ENCODE measurements around the gene SLC26A11. TPM values are rescaled to one million over a fixed set of nuclear protein-coding genes. Genes with fewer than 3 reads are reported as not detected.

SLC26A11 gene
- total and polyA plus RNA-seq, 2 of the 13 experiments (the other 11 are each of a cell fraction or from before 2014, with no cell fraction given) = 8.7 to 13.2 TPM

DNA sequence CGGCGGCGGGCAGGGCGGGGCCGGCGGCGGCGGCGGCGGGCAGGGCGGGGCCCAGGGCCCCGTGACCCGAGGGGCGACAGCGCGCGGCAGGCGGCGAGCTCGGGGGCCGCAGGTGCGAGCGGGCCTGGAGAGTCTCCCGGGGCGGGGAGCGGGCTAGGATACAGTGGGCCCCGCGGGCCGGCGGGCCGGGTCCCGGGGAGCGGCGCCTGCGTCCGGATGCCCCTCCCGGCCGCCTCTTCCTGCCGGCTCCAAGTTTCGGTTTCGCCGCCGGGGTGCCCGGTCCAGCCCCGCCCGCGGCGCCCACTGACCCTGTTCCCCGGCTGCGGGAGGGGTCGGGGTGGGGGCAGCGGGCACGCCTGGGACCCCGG, 40.5 kb downstream of the SLC26A11 start, which contains the start of gene RNF213 (continued):
- TF ChIP-seq, protein P1, sequence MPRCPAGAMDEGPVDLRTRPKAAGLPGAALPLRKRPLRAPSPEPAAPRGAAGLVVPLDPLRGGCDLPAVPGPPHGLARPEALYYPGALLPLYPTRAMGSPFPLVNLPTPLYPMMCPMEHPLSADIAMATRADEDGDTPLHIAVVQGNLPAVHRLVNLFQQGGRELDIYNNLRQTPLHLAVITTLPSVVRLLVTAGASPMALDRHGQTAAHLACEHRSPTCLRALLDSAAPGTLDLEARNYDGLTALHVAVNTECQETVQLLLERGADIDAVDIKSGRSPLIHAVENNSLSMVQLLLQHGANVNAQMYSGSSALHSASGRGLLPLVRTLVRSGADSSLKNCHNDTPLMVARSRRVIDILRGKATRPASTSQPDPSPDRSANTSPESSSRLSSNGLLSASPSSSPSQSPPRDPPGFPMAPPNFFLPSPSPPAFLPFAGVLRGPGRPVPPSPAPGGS (CRISPR knock-in tag; IDR thresholded peaks at IDR 0.05) = no peak; the same call in 1 of the 2 replicates
- TF ChIP-seq PLRG1 (conservative IDR thresholded peaks at IDR 0.05) = no peak
- TF ChIP-seq SP5 (CRISPR knock-in tag; IDR thresholded peaks at IDR 0.05; ENCODE audit: borderline replicate concordance, low read depth) = no peak
- no peak for TF ChIP-seq TCF12 (IDR thresholded peaks at IDR 0.05)
- 0 out of 2 replicates have a peak, but pooled peaks have one; percentile 26 for TF ChIP-seq TCF12 (CRISPR knock-in tag; IDR thresholded peaks at IDR 0.05)
- no peak for TF ChIP-seq PHF20 (CRISPR knock-in tag; IDR thresholded peaks at IDR 0.05)
- no peak for TF ChIP-seq ZZZ3 (CRISPR knock-in tag; IDR thresholded peaks at IDR 0.05; ENCODE audit: borderline replicate concordance)
- TF ChIP-seq ZSCAN22 (CRISPR knock-in tag; IDR thresholded peaks at IDR 0.05) = no peak
- TF ChIP-seq POLR2G (IDR thresholded peaks at IDR 0.05; ENCODE audit: low read depth, low read length) = peak; percentile 13; the same call in 1 of the 2 replicates
- no peak for TF ChIP-seq HCFC1 (IDR thresholded peaks at IDR 0.05; ENCODE audit: low read depth, low read length)
- TF ChIP-seq SKI (IDR thresholded peaks at IDR 0.05; ENCODE audit: partially characterized antibody) = peak; percentile 39
- TF ChIP-seq, protein P2, sequence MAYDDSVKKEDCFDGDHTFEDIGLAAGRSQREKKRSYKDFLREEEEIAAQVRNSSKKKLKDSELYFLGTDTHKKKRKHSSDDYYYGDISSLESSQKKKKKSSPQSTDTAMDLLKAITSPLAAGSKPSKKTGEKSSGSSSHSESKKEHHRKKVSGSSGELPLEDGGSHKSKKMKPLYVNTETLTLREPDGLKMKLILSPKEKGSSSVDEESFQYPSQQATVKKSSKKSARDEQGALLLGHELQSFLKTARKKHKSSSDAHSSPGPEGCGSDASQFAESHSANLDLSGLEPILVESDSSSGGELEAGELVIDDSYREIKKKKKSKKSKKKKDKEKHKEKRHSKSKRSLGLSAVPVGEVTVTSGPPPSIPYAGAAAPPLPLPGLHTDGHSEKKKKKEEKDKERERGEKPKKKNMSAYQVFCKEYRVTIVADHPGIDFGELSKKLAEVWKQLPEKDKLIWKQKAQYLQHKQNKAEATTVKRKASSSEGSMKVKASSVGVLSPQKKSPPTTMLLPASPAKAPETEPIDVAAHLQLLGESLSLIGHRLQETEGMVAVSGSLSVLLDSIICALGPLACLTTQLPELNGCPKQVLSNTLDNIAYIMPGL (CRISPR knock-in tag; IDR thresholded peaks at IDR 0.05; ENCODE audit: borderline replicate concordance in 1 of 2, low read depth in 1 of 2) = no peak; a peak in 1 of 4 replicates
- no peak for TF ChIP-seq SP2 (CRISPR knock-in tag; IDR thresholded peaks at IDR 0.05)
- TF ChIP-seq THYN1 (CRISPR knock-in tag; IDR thresholded peaks at IDR 0.05; ENCODE audit: borderline replicate concordance, low read depth) = no peak
- no peak for TF ChIP-seq ZNF605 (CRISPR knock-in tag; IDR thresholded peaks at IDR 0.05)
- no peak for TF ChIP-seq PAX8 (CRISPR knock-in tag; IDR thresholded peaks at IDR 0.05; ENCODE audit: borderline replicate concordance)
- TF ChIP-seq PCBP1 (IDR thresholded peaks at IDR 0.05; ENCODE audit: borderline replicate concordance, low read depth, low read length) = no peak
- no peak for TF ChIP-seq ONECUT2 (CRISPR knock-in tag; IDR thresholded peaks at IDR 0.05)
- TF ChIP-seq, protein P3, sequence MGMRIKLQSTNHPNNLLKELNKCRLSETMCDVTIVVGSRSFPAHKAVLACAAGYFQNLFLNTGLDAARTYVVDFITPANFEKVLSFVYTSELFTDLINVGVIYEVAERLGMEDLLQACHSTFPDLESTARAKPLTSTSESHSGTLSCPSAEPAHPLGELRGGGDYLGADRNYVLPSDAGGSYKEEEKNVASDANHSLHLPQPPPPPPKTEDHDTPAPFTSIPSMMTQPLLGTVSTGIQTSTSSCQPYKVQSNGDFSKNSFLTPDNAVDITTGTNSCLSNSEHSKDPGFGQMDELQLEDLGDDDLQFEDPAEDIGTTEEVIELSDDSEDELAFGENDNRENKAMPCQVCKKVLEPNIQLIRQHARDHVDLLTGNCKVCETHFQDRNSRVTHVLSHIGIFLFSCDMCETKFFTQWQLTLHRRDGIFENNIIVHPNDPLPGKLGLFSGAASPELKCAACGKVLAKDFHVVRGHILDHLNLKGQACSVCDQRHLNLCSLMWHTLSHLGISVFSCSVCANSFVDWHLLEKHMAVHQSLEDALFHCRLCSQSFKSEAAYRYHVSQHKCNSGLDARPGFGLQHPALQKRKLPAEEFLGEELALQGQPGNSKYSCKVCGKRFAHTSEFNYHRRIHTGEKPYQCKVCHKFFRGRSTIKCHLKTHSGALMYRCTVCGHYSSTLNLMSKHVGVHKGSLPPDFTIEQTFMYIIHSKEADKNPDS (CRISPR knock-in tag; IDR thresholded peaks at IDR 0.05) = no peak
- TF ChIP-seq SYNCRIP (IDR thresholded peaks at IDR 0.05; ENCODE audit: insufficient read depth, low read depth, low read length) = no peak
- TF ChIP-seq, protein P4, sequence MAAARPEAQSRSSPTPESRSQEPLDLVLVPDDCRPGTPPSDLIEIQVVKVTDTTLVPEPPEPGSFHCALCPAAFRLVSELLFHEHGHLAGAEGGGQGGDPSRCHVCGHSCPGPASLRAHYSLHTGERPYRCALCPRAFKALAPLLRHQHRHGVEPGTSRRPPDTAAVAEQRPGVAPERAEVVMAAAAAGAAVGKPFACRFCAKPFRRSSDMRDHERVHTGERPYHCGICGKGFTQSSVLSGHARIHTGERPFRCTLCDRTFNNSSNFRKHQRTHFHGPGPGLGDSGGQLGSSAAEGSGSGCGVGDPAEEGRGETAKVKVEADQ (CRISPR knock-in tag; IDR thresholded peaks at IDR 0.05; ENCODE audit: borderline replicate concordance) = no peak
- TF ChIP-seq, protein P5, sequence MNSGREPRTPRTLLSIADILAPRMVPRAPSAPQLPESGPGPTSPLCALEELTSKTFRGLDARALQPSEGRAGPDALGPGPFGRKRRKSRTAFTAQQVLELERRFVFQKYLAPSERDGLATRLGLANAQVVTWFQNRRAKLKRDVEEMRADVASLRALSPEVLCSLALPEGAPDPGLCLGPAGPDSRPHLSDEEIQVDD (CRISPR knock-in tag; IDR thresholded peaks at IDR 0.05; ENCODE audit: borderline replicate concordance) = no peak
- 0 out of 2 replicates have a peak, but pooled peaks have one; percentile 46 for TF ChIP-seq MAZ (IDR thresholded peaks at IDR 0.05; ENCODE audit: borderline replicate concordance, low read depth, low read length)
- TF ChIP-seq MAZ (CRISPR knock-in tag; IDR thresholded peaks at IDR 0.05; ENCODE audit: low read depth) = no peak
- TF ChIP-seq, protein P6, sequence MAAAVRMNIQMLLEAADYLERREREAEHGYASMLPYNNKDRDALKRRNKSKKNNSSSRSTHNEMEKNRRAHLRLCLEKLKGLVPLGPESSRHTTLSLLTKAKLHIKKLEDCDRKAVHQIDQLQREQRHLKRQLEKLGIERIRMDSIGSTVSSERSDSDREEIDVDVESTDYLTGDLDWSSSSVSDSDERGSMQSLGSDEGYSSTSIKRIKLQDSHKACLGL (CRISPR knock-in tag; IDR thresholded peaks at IDR 0.05) = peak; percentile 17; the same call in 1 of the 2 replicates

All from HepG2 (cell line).